ENCODE measurements around the gene PTPRC. TPM values are rescaled to one million over a fixed set of nuclear protein-coding genes. Genes with fewer than 3 reads are reported as not detected.

PTPRC gene
- polyA plus RNA-seq, 1 donor (not counting 4 experiments of a cell fraction or from before 2014, with no cell fraction given): not detected

DNA sequence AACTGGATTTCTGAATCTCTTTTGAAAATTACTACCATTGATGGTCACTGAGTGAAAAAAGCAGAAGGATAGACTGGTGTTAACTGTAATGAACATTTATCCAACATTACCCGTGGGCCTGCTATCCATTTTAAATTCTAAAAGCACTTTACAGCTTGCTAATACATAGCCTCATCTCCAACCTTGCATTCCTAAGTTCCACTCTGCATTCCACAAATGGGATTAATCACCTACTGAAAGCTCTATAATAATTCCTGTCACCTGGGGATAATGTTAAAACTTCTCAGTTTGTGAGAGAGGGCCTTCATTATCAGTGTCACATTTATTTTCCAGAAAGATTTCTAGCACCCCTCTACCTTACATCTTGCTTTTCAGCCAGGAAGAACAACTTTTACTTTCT, 38.2 kb downstream of the PTPRC start:
- H3K4me2 ChIP-seq (ENCODE audit: control insufficient read depth, extremely low read depth, insufficient read depth, low read depth, low read length): no peak overlapping the region
- no peaks in the 10 kb centered on the region for H3K27me3 ChIP-seq (ENCODE audit: control insufficient read depth, extremely low read depth, insufficient read depth, low read length)
- peak overlapping the region; percentile 6 for H2AFZ ChIP-seq (ENCODE audit: control insufficient read depth, low read length)
- no peak overlapping the region for H3K4me3 ChIP-seq (ENCODE audit: control insufficient read depth in 2 of 3, extremely low read depth in 1 of 3, insufficient read depth in 2 of 3, low read depth in 1 of 3, low read length in 3 of 3)
- FAIRE-seq: peak; percentile 44
- no peaks in the 10 kb centered on the region for H3K9me1 ChIP-seq (ENCODE audit: control insufficient read depth, extremely low read depth, insufficient read depth, low read length)
- H3K9ac ChIP-seq (ENCODE audit: control insufficient read depth, extremely low read depth, insufficient read depth, low read length): no peak overlapping the region
- no peaks in the 10 kb centered on the region for H3K9me3 ChIP-seq (ENCODE audit: control insufficient read depth, low read depth, low read length)
- TF ChIP-seq EZH2 (IDR thresholded peaks at IDR 0.05; ENCODE audit: low read length): no peak
- TF ChIP-seq, protein P1, sequence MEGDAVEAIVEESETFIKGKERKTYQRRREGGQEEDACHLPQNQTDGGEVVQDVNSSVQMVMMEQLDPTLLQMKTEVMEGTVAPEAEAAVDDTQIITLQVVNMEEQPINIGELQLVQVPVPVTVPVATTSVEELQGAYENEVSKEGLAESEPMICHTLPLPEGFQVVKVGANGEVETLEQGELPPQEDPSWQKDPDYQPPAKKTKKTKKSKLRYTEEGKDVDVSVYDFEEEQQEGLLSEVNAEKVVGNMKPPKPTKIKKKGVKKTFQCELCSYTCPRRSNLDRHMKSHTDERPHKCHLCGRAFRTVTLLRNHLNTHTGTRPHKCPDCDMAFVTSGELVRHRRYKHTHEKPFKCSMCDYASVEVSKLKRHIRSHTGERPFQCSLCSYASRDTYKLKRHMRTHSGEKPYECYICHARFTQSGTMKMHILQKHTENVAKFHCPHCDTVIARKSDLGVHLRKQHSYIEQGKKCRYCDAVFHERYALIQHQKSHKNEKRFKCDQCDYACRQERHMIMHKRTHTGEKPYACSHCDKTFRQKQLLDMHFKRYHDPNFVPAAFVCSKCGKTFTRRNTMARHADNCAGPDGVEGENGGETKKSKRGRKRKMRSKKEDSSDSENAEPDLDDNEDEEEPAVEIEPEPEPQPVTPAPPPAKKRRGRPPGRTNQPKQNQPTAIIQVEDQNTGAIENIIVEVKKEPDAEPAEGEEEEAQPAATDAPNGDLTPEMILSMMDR (optimal IDR thresholded peaks at IDR 0.05 in 1 of 3, IDR thresholded peaks at IDR 0.05 in 1 of 3, conservative IDR thresholded peaks at IDR 0.05 in 1 of 3; ENCODE audit: extremely low read depth in 1 of 3, insufficient read depth in 2 of 3, low read length in 3 of 3): no peak
- no peaks in the 10 kb centered on the region for H4K20me1 ChIP-seq (ENCODE audit: control insufficient read depth, extremely low read depth, insufficient read depth, low read length)
- H3K79me2 ChIP-seq (ENCODE audit: control insufficient read depth, insufficient read depth, low read length): no peaks in the 10 kb centered on the region
- no peak overlapping the region for H3K27ac ChIP-seq (ENCODE audit: control insufficient read depth, insufficient read depth, low read length)
- H3K36me3 ChIP-seq (ENCODE audit: control insufficient read depth in 2 of 2, extremely low read depth in 1 of 2, insufficient read depth in 2 of 2, low read length in 2 of 2): no peaks in the 10 kb centered on the region
- H3K4me1 ChIP-seq (ENCODE audit: control insufficient read depth, extremely low read depth, insufficient read depth, low read length): peaks cover 13% of the 10 kb centered on the region
- dilution Hi-C loops (cut with MboI; ENCODE audit: extremely low pct_ligation_motif_present, low sequenced_read_pairs): no loop called here
- DNase-seq (ENCODE audit: low read depth, low spot score): no peak

DNA sequence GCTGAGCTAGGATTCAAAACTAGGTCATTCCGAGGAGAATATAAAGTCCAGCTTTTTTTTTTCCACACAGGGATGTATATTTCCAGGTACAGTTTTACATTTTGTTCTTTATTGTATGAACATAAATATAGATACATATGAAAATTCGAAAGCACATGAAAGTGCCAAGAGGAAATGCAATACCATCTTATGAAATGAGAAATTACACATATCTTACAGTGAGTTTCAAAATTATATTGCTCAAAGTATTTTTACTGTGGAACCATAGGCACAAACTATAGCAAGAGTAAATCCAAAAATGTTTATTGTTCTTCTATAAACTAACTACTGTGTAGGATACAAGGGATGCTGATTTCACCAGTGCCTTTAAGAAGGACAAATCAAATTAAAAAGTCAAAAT, 39.0 kb downstream of the PTPRC start:
- no peak overlapping the region for H2AFZ ChIP-seq (ENCODE audit: control insufficient read depth, low read length)
- H3K4me1 ChIP-seq (ENCODE audit: control insufficient read depth, extremely low read depth, insufficient read depth, low read length): peaks cover 12% of the 10 kb centered on the region
- H3K27me3 ChIP-seq (ENCODE audit: control insufficient read depth, extremely low read depth, insufficient read depth, low read length): no peaks in the 10 kb centered on the region
- no peaks in the 10 kb centered on the region for H3K9me1 ChIP-seq (ENCODE audit: control insufficient read depth, extremely low read depth, insufficient read depth, low read length)
- no peak for TF ChIP-seq EZH2 (IDR thresholded peaks at IDR 0.05; ENCODE audit: low read length)
- TF ChIP-seq, protein P1 (optimal IDR thresholded peaks at IDR 0.05 in 1 of 3, IDR thresholded peaks at IDR 0.05 in 1 of 3, conservative IDR thresholded peaks at IDR 0.05 in 1 of 3; ENCODE audit: extremely low read depth in 1 of 3, insufficient read depth in 2 of 3, low read length in 3 of 3): no peak
- no peaks in the 10 kb centered on the region for H3K79me2 ChIP-seq (ENCODE audit: control insufficient read depth, insufficient read depth, low read length)
- DNase-seq (ENCODE audit: low read depth, low spot score) (no peak), FAIRE-seq (no peak)
- H3K36me3 ChIP-seq (ENCODE audit: control insufficient read depth in 2 of 2, extremely low read depth in 1 of 2, insufficient read depth in 2 of 2, low read length in 2 of 2): no peaks in the 10 kb centered on the region
- no peak overlapping the region for H3K9ac ChIP-seq (ENCODE audit: control insufficient read depth, extremely low read depth, insufficient read depth, low read length)
- H3K9me3 ChIP-seq (ENCODE audit: control insufficient read depth, low read depth, low read length): no peaks in the 10 kb centered on the region
- H4K20me1 ChIP-seq (ENCODE audit: control insufficient read depth, extremely low read depth, insufficient read depth, low read length): no peaks in the 10 kb centered on the region
- H3K27ac ChIP-seq (ENCODE audit: control insufficient read depth, insufficient read depth, low read length): no peak overlapping the region
- no peak overlapping the region for H3K4me3 ChIP-seq (ENCODE audit: control insufficient read depth in 2 of 3, extremely low read depth in 1 of 3, insufficient read depth in 2 of 3, low read depth in 1 of 3, low read length in 3 of 3)
- dilution Hi-C loops (cut with MboI; ENCODE audit: extremely low pct_ligation_motif_present, low sequenced_read_pairs): no loop called here
- no peak overlapping the region for H3K4me2 ChIP-seq (ENCODE audit: control insufficient read depth, extremely low read depth, insufficient read depth, low read depth, low read length)

All from keratinocyte (primary cell).